ENCODE data around the gene LPAR1. TPM values are rescaled to one million over a fixed set of nuclear protein-coding genes. Genes with fewer than 3 reads are reported as not detected.

Gene LPAR1
- total RNA-seq, 4 donors from 2014 or later = 25.1 to 93.0 (median 64.8) TPM

DNA sequence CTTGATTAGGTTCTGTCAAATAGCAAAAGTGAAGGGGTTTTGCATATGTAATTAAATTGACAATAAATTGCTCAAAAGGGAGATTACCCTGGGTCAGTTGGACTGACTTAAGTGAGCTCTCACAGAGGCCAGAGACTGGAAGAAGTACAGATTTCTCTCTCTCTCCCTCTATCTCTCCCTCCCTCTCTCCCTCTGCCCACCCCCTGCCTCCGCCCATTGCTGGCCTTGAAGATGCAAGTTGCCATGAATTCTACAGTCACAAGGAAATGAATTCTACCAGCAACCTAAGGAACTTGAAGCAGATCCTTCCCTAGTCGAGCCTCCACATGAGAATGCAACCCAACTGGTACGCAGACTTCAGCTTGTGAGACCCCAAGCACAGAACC is 119.2 kb downstream of the LPAR1 start:
- DNase-seq (ENCODE audit: low spot score) (no peak), ATAC-seq (ENCODE audit: low FRiP score) (no peak)
- TF ChIP-seq CTCF (IDR thresholded peaks at IDR 0.05) = no peak

- no peak for DNase-seq (ENCODE audit: low spot score)
- peak; percentile 60 for ATAC-seq (ENCODE audit: low FRiP score)
- TF ChIP-seq CTCF (IDR thresholded peaks at IDR 0.05) = no peak
Measured at GRCh38 chr9:110918316-110919049, 119.8 kb downstream of the LPAR1 start.

GRCh38 chr9:110916403-110916802 is 121.9 kb downstream of the LPAR1 start:
- DNase-seq (ENCODE audit: low spot score) (no peak), ATAC-seq (ENCODE audit: low FRiP score) (no peak)
- no peak for TF ChIP-seq CTCF (IDR thresholded peaks at IDR 0.05)

- ATAC-seq (ENCODE audit: low FRiP score) (peak; percentile 20), DNase-seq (ENCODE audit: low spot score) (no peak)
- TF ChIP-seq CTCF (IDR thresholded peaks at IDR 0.05) = no peak
Measured at GRCh38 chr9:110912419-110913291, 125.6 kb downstream of the LPAR1 start.

- TF ChIP-seq CTCF (IDR thresholded peaks at IDR 0.05) = no peak
- peak; percentile 78 for ATAC-seq (ENCODE audit: low FRiP score)
- DNase-seq (ENCODE audit: low spot score) = no peak
Measured at GRCh38 chr9:110911659-110912418, 126.4 kb downstream of the LPAR1 start.

DNA sequence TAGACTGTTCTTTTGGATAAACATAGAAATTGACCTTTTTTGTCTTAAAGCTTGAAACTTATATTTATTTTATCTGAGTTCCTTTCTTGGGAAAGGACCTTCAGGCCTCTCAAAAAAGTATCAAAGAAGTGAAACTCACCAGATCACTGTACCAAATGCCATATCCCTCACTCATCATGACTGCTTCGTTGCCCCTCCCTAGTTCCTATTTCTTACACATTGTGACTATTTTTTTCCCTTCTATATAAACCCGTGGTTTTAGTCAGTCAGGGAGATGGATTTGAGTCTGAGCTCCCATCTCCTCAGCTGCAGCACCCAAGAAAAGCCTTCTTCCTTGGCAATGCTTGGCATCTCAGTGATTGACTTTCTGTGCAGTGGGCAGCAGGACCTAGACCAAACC is 129.4 kb downstream of the LPAR1 start:
- DNase-seq (ENCODE audit: low spot score) = no peak
- no peak for TF ChIP-seq CTCF (IDR thresholded peaks at IDR 0.05)
- no peak for ATAC-seq (ENCODE audit: low FRiP score)
